Epithelial cell of esophagus (primary cell): ENCODE results near the gene FCGBP.

ENCODE experiments used
- DNase-seq: peaks from one replicate; pipeline ENCODE4 v3.0.0; 2010; ENCODE audit warnings: low read depth
- H3K4me3 ChIP-seq: 2 replicates; pipeline ENCODE4 v1.5.1; 2011; ENCODE audit warnings: mild to moderate bottlenecking, low read length, control low read depth
- CTCF ChIP-seq: IDR thresholded peaks from 2 replicates; pipeline ENCODE4 v1.5.1; 2011; ENCODE audit warnings: low read depth, mild to moderate bottlenecking, low read length, control low read depth, inconsistent platforms; ENCODE audit not compliant: insufficient read depth; ENCODE audit errors: missing control alignments

The FCGBP gene

GRCh38 chr19:39926170-39926760, 8.2 kb downstream of the FCGBP start:
- no peak for DNase-seq
- TF ChIP-seq CTCF, result no peak
- H3K4me3 ChIP-seq, result no peak overlapping the region

- no peak for DNase-seq
- no peak for TF ChIP-seq CTCF
- no peak overlapping the region for H3K4me3 ChIP-seq
These were observed 9.5 kb downstream of the FCGBP start for GRCh38 chr19:39924952-39925351.

- TF ChIP-seq CTCF, result no peak
- no peak overlapping the region for H3K4me3 ChIP-seq
- no peak for DNase-seq
These were observed 10.0 kb downstream of the FCGBP start for GRCh38 chr19:39924389-39924788.

GRCh38 chr19:39923862-39924261, 10.6 kb downstream of the FCGBP start:
- no peak for DNase-seq
- H3K4me3 ChIP-seq, result no peak overlapping the region
- no peak for TF ChIP-seq CTCF

GRCh38 chr19:39919976-39920375, 14.5 kb downstream of the FCGBP start:
- no peak for DNase-seq

GRCh38 chr19:39918183-39918651, 16.2 kb downstream of the FCGBP start:
- H3K4me3 ChIP-seq, result no peak overlapping the region
- no peak for TF ChIP-seq CTCF
- no peak for DNase-seq

More at GRCh38 chr19:39919976-39920375, 14.5 kb downstream of the FCGBP start:
- H3K4me3 ChIP-seq, result no peak overlapping the region
- no peak for TF ChIP-seq CTCF

GRCh38 chr19:39917561-39918182, 16.8 kb downstream of the FCGBP start:
- no peak for DNase-seq
- no peak overlapping the region for H3K4me3 ChIP-seq
- no peak for TF ChIP-seq CTCF
